Duodenal mucosa (tissue), 2 donors: Measurements from ENCODE around the gene CCDC7.
"Not testable (repeated sequence)": the region's sequence is repeated elsewhere in the genome, so short reads cannot be mapped to it uniquely, and the experiment has no call there.

Experiments
- H3K27ac ChIP-seq: one replicate; pipeline ENCODE4 v1.7.0; 2013; ENCODE audit warnings: low read depth, low read length
- H3K27me3 ChIP-seq, 2 donors: one replicate each; pipeline ENCODE4 v1.7.0; 2013; ENCODE audit warnings: low read length in 2 of 2, control low read depth in 1 of 2; ENCODE audit not compliant: insufficient read depth in 2 of 2, control insufficient read depth in 1 of 2
- H3K36me3 ChIP-seq, 2 donors: one replicate each; pipeline ENCODE4 v1.7.0; 2013; ENCODE audit warnings: low read length in 2 of 2, control low read depth in 1 of 2; ENCODE audit not compliant: insufficient read depth in 2 of 2, control insufficient read depth in 1 of 2
- H3K4me1 ChIP-seq, 2 donors: one replicate each; pipeline ENCODE4 v1.7.0; 2013; ENCODE audit warnings: low read length in 2 of 2, control low read depth in 1 of 2; ENCODE audit not compliant: insufficient read depth in 2 of 2, control insufficient read depth in 1 of 2
- H3K4me3 ChIP-seq, 2 donors: one replicate each; pipeline ENCODE4 v1.7.0; 2013; ENCODE audit warnings: low read length in 2 of 2, low read depth in 1 of 2
- H3K9ac ChIP-seq, 2 donors: one replicate each; pipeline ENCODE4 v1.7.0; 2013; ENCODE audit warnings: low read length in 2 of 2, low read depth in 1 of 2
- H3K9me3 ChIP-seq, 2 donors: one replicate each; pipeline ENCODE4 v1.7.0; 2013; ENCODE audit warnings: low read length in 2 of 2, control low read depth in 1 of 2; ENCODE audit not compliant: control insufficient read depth in 1 of 2

The CCDC7 gene

GRCh38 chr10:32489901-32490300 is 44.0 kb downstream of the CCDC7 start:
- H3K36me3 ChIP-seq: peaks cover 4 to 11% of the 10 kb centered on the region in 2 donors
- no peaks in the 10 kb centered on the region for H3K4me1 ChIP-seq
- H3K27ac ChIP-seq: no peak overlapping the region
- no peak overlapping the region for H3K4me3 ChIP-seq
- no peak overlapping the region for H3K9ac ChIP-seq
- H3K9me3 ChIP-seq: peaks cover 0 to 3% of the 10 kb centered on the region in 2 donors
- no peaks in the 10 kb centered on the region for H3K27me3 ChIP-seq

GRCh38 chr10:32494562-32494961 is 48.6 kb downstream of the CCDC7 start:
- not testable (repeated sequence) for H3K9ac ChIP-seq, H3K4me1 ChIP-seq

GRCh38 chr10:32500136-32500535 is 54.2 kb downstream of the CCDC7 start:
- H3K9me3 ChIP-seq, H3K27ac ChIP-seq, H3K4me3 ChIP-seq, H3K9ac ChIP-seq, H3K4me1 ChIP-seq, H3K36me3 ChIP-seq, H3K27me3 ChIP-seq: not testable (repeated sequence)

More at GRCh38 chr10:32494562-32494961, 48.6 kb downstream of the CCDC7 start:
- not testable (repeated sequence) for H3K9me3 ChIP-seq, H3K36me3 ChIP-seq, H3K4me3 ChIP-seq, H3K27me3 ChIP-seq, H3K27ac ChIP-seq

- H3K9ac ChIP-seq: no peak overlapping the region
- H3K4me1 ChIP-seq: no peaks in the 10 kb centered on the region
- no peak overlapping the region for H3K4me3 ChIP-seq
- no peak overlapping the region for H3K27ac ChIP-seq
- peaks cover 0 to 8% of the 10 kb centered on the region in 2 donors for H3K36me3 ChIP-seq
- H3K9me3 ChIP-seq: no peaks in the 10 kb centered on the region
- H3K27me3 ChIP-seq: no peaks in the 10 kb centered on the region
These were observed 56.0 kb downstream of the CCDC7 start for GRCh38 chr10:32501906-32502305.

- H3K9me3 ChIP-seq, H3K27ac ChIP-seq, H3K36me3 ChIP-seq, H3K4me3 ChIP-seq, H3K4me1 ChIP-seq, H3K27me3 ChIP-seq, H3K9ac ChIP-seq: not testable (repeated sequence)
These were observed 60.0 kb downstream of the CCDC7 start for GRCh38 chr10:32505762-32506420.

GRCh38 chr10:32511599-32511998 is 65.7 kb downstream of the CCDC7 start:
- no peak overlapping the region for H3K9ac ChIP-seq
- H3K27me3 ChIP-seq: no peaks in the 10 kb centered on the region
- no peaks in the 10 kb centered on the region for H3K4me1 ChIP-seq
- H3K27ac ChIP-seq: no peak overlapping the region
- H3K4me3 ChIP-seq: no peak overlapping the region
- H3K36me3 ChIP-seq: no peaks in the 10 kb centered on the region
- no peaks in the 10 kb centered on the region for H3K9me3 ChIP-seq

GRCh38 chr10:32516567-32517495 is 70.9 kb downstream of the CCDC7 start:
- Histone ChIP-seq H3K36me3 (no peaks in the 10 kb centered on the region), H3K4me1 (no peaks in the 10 kb centered on the region), H3K27me3 (no peaks in the 10 kb centered on the region), H3K27ac (no peak overlapping the region), H3K4me3 (no peak overlapping the region), H3K9me3 (peaks cover 11% of the 10 kb centered on the region in 2 donors), H3K9ac (no peak overlapping the region)

- no peaks in the 10 kb centered on the region for H3K27me3 ChIP-seq
- no peak overlapping the region for H3K4me3 ChIP-seq
- H3K9ac ChIP-seq: no peak overlapping the region
- H3K27ac ChIP-seq: no peak overlapping the region
- H3K36me3 ChIP-seq: no peaks in the 10 kb centered on the region
- no peaks in the 10 kb centered on the region for H3K4me1 ChIP-seq
- H3K9me3 ChIP-seq: peaks cover 0 to 3% of the 10 kb centered on the region in 2 donors
These were observed 84.3 kb downstream of the CCDC7 start for GRCh38 chr10:32530231-32530630.

GRCh38 chr10:32538256-32538655 is 92.3 kb downstream of the CCDC7 start:
- Histone ChIP-seq H3K4me3 (no peak overlapping the region), H3K27ac (no peak overlapping the region), H3K4me1 (no peaks in the 10 kb centered on the region), H3K9ac (no peak overlapping the region), H3K9me3 (peaks cover 0 to 3% of the 10 kb centered on the region in 2 donors), H3K36me3 (no peaks in the 10 kb centered on the region), H3K27me3 (no peaks in the 10 kb centered on the region)

- no peaks in the 10 kb centered on the region for H3K4me1 ChIP-seq
- no peak overlapping the region for H3K4me3 ChIP-seq
- no peak overlapping the region for H3K9ac ChIP-seq
- H3K9me3 ChIP-seq: no peaks in the 10 kb centered on the region
- H3K27me3 ChIP-seq: no peaks in the 10 kb centered on the region
- H3K36me3 ChIP-seq: no peaks in the 10 kb centered on the region
- H3K27ac ChIP-seq: no peak overlapping the region
These were observed 94.9 kb downstream of the CCDC7 start for GRCh38 chr10:32540691-32541470.
